ENCODE results near the gene DENND2D.

GRCh38 chr1:111176678-111177077 is 23.8 kb downstream of the DENND2D start:
- TF ChIP-seq CTCF (IDR thresholded peaks at IDR 0.05): no peak
- no peak for TF ChIP-seq POLR2A (IDR thresholded peaks at IDR 0.05)
